ENCODE measurements around the gene ELL2. TPM values are rescaled to one million over a fixed set of nuclear protein-coding genes. Genes with fewer than 3 reads are reported as not detected.

The ELL2 gene
- total and polyA plus RNA-seq, 2 of the 13 experiments (the other 11 are each of a cell fraction or from before 2014, with no cell fraction given): 78.9 to 97.1 TPM

GRCh38 chr5:95986937-95987520 is 25.4 kb upstream of the ELL2 start (continued):
- TF ChIP-seq THRA (CRISPR knock-in tag; IDR thresholded peaks at IDR 0.05; ENCODE audit: borderline replicate concordance): peak; percentile 92
- no peak for TF ChIP-seq HNRNPL (IDR thresholded peaks at IDR 0.05; ENCODE audit: low read depth, low read length)
- TF ChIP-seq DNMT3B (CRISPR knock-in tag; conservative IDR thresholded peaks at IDR 0.05): no peak
- no peak for TF ChIP-seq DDIT3 (CRISPR knock-in tag; IDR thresholded peaks at IDR 0.05)
- TF ChIP-seq CBFB (CRISPR knock-in tag; IDR thresholded peaks at IDR 0.05): peak; percentile 76; the same call in 1 of the 2 replicates
- TF ChIP-seq GMEB1 (CRISPR knock-in tag; IDR thresholded peaks at IDR 0.05; ENCODE audit: borderline replicate concordance): peak; percentile 65; the same call in 1 of the 2 replicates
- no peak for TF ChIP-seq GPN1 (CRISPR knock-in tag; IDR thresholded peaks at IDR 0.05; ENCODE audit: borderline replicate concordance)
- peak; percentile 64 for TF ChIP-seq SKI (IDR thresholded peaks at IDR 0.05; ENCODE audit: partially characterized antibody)
- peak; percentile 39; the same call in 1 of the 2 replicates for TF ChIP-seq ZNF335 (CRISPR knock-in tag; IDR thresholded peaks at IDR 0.05)
- no peak for TF ChIP-seq ZNF451 (CRISPR knock-in tag; IDR thresholded peaks at IDR 0.05)
- TF ChIP-seq MEIS1 (CRISPR knock-in tag; IDR thresholded peaks at IDR 0.05; ENCODE audit: borderline replicate concordance): peak; percentile 47; the same call in 1 of the 2 replicates
- no peak for TF ChIP-seq RNF2 (conservative IDR thresholded peaks at IDR 0.05; ENCODE audit: low read depth)
- no peak for TF ChIP-seq CBX1 (IDR thresholded peaks at IDR 0.05; ENCODE audit: low read depth)
- peak; percentile 99 for TF ChIP-seq PAXIP1 (CRISPR knock-in tag; conservative IDR thresholded peaks at IDR 0.05)
- TF ChIP-seq ZNF354B (CRISPR knock-in tag; IDR thresholded peaks at IDR 0.05): no peak
- TF ChIP-seq JUND (CRISPR knock-in tag; IDR thresholded peaks at IDR 0.05): peak; percentile 29; the same call in 1 of the 2 replicates
- no peak for TF ChIP-seq ZNF3 (CRISPR knock-in tag; IDR thresholded peaks at IDR 0.05)
- TF ChIP-seq CEBPG (CRISPR knock-in tag; IDR thresholded peaks at IDR 0.05): peak; percentile 81
- TF ChIP-seq ZNF329 (CRISPR knock-in tag; IDR thresholded peaks at IDR 0.05; ENCODE audit: low read depth): no peak
- TF ChIP-seq ZNF18 (CRISPR knock-in tag; IDR thresholded peaks at IDR 0.05; ENCODE audit: insufficient replicate concordance): peak; percentile 87
- peak; percentile 23; the same call in 1 of the 2 replicates for TF ChIP-seq POLR2AphosphoS5 (IDR thresholded peaks at IDR 0.05; ENCODE audit: low read depth, low read length)

All from HepG2 (cell line).